ENCODE data around the gene KCTD12. TPM values are rescaled to one million over a fixed set of nuclear protein-coding genes. Genes with fewer than 3 reads are reported as not detected.
A peak's percentile ranks its signal among the peaks of the same experiment; 100 is the strongest.

Gene KCTD12
- total RNA-seq, 1 donor from 2014 or later = 3.7 TPM

- no peak for DNase-seq (ENCODE audit: low read depth)
- no peak for TF ChIP-seq CTCF (conservative IDR thresholded peaks at IDR 0.05; ENCODE audit: low read depth, low read length)
- no peak overlapping the region for H3K4me3 ChIP-seq (ENCODE audit: low read depth, low read length)
These were observed 24.3 kb downstream of the KCTD12 start for GRCh38 chr13:76861859-76862258.

- no peak for TF ChIP-seq CTCF (conservative IDR thresholded peaks at IDR 0.05; ENCODE audit: low read depth, low read length)
These were observed 25.5 kb downstream of the KCTD12 start for GRCh38 chr13:76860706-76861105.

GRCh38 chr13:76854894-76855293 lies 31.3 kb downstream of the KCTD12 start:
- H3K4me3 ChIP-seq (ENCODE audit: low read depth, low read length) = no peak overlapping the region
- peak; percentile 59 for DNase-seq (ENCODE audit: low read depth)
- no peak for TF ChIP-seq CTCF (conservative IDR thresholded peaks at IDR 0.05; ENCODE audit: low read depth, low read length)

More at GRCh38 chr13:76860706-76861105, 25.5 kb downstream of the KCTD12 start:
- H3K4me3 ChIP-seq (ENCODE audit: low read depth, low read length) = no peak overlapping the region
- no peak for DNase-seq (ENCODE audit: low read depth)

GRCh38 chr13:76853921-76854608 lies 32.1 kb downstream of the KCTD12 start:
- no peak for DNase-seq (ENCODE audit: low read depth)
- no peak for TF ChIP-seq CTCF (conservative IDR thresholded peaks at IDR 0.05; ENCODE audit: low read depth, low read length)
- H3K4me3 ChIP-seq (ENCODE audit: low read depth, low read length) = no peak overlapping the region

GRCh38 chr13:76853481-76853880 lies 32.7 kb downstream of the KCTD12 start:
- H3K4me3 ChIP-seq (ENCODE audit: low read depth, low read length) = no peak overlapping the region
- no peak for TF ChIP-seq CTCF (conservative IDR thresholded peaks at IDR 0.05; ENCODE audit: low read depth, low read length)
- DNase-seq (ENCODE audit: low read depth) = no peak

- no peak for TF ChIP-seq CTCF (conservative IDR thresholded peaks at IDR 0.05; ENCODE audit: low read depth, low read length)
- DNase-seq (ENCODE audit: low read depth) = peak; percentile 83
These were observed 33.2 kb downstream of the KCTD12 start for GRCh38 chr13:76852986-76853385.

GRCh38 chr13:76851961-76852360 lies 34.2 kb downstream of the KCTD12 start:
- H3K4me3 ChIP-seq (ENCODE audit: low read depth, low read length) = no peak overlapping the region
- DNase-seq (ENCODE audit: low read depth) = no peak
- no peak for TF ChIP-seq CTCF (conservative IDR thresholded peaks at IDR 0.05; ENCODE audit: low read depth, low read length)

More at GRCh38 chr13:76852986-76853385, 33.2 kb downstream of the KCTD12 start:
- no peak overlapping the region for H3K4me3 ChIP-seq (ENCODE audit: low read depth, low read length)

All from epithelial cell of proximal tubule (primary cell).